GM19193 (cell line): ENCODE measurements around the gene DST.

Source experiments
- POLR2A ChIP-seq: IDR thresholded peaks from 4 replicates; pipeline ENCODE4 v1.6.1; 2011; ENCODE audit not compliant: insufficient read depth, insufficient read length; ENCODE audit errors: extremely low read depth

The DST gene

GRCh38 chr6:56527934-56528333 lies 114.8 kb downstream of the DST start:
- no peak for TF ChIP-seq POLR2A

GRCh38 chr6:56526860-56527544 lies 115.7 kb downstream of the DST start:
- no peak for TF ChIP-seq POLR2A

- TF ChIP-seq POLR2A: no peak
Observed at GRCh38 chr6:56525974-56526789, 116.5 kb downstream of the DST start.

GRCh38 chr6:56524891-56525703 lies 117.6 kb downstream of the DST start:
- no peak for TF ChIP-seq POLR2A

- no peak for TF ChIP-seq POLR2A
Observed at GRCh38 chr6:56522495-56523270, 120.0 kb downstream of the DST start.

- no peak for TF ChIP-seq POLR2A
Observed at GRCh38 chr6:56521976-56522375, 120.7 kb downstream of the DST start.

GRCh38 chr6:56521454-56521853 lies 121.2 kb downstream of the DST start:
- no peak for TF ChIP-seq POLR2A

GRCh38 chr6:56520218-56520617 lies 122.5 kb downstream of the DST start:
- no peak for TF ChIP-seq POLR2A

GRCh38 chr6:56518995-56519767 lies 123.5 kb downstream of the DST start:
- no peak for TF ChIP-seq POLR2A

- no peak for TF ChIP-seq POLR2A
Observed at GRCh38 chr6:56517155-56517745, 125.4 kb downstream of the DST start.

GRCh38 chr6:56516003-56516402 lies 126.7 kb downstream of the DST start:
- no peak for TF ChIP-seq POLR2A

- no peak for TF ChIP-seq POLR2A
Observed at GRCh38 chr6:56515081-56515905, 127.4 kb downstream of the DST start.

GRCh38 chr6:56514395-56514794 lies 128.3 kb downstream of the DST start:
- TF ChIP-seq POLR2A: no peak
